GM21423 (cell line): ENCODE results near the gene PVR.
"Not testable (repeated sequence)": the region's sequence is repeated elsewhere in the genome, so short reads cannot be mapped to it uniquely, and the experiment has no call there.

Source experiments
- ATAC-seq: cut with Tn5 transposase; IDR thresholded peaks from one replicate; pipeline ENCODE4 v1.9.1; 2021; ENCODE audit warnings: mild to moderate bottlenecking, moderate library complexity; ENCODE audit not compliant: unreplicated experiment

PVR gene

DNA sequence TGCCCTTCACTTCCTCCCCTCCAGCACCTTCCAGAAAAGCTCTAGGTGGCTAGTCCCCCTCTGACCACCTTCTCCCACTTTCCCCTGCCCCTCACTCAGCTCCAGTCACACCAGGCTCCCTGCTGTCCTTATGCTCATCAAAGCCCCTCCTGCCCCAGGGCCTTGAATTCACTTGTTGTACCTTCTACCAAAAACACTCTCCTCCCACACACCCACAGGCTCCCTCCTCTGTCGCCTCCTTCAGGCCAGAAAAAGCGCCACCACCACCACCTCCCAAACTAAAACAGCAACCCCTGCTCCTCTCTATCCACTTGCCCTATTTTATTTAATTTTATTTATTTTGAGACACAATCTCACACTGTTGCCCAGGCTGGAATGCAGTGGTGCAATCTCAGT, 50.5 kb downstream of the PVR start:
- ATAC-seq, result no peak

DNA sequence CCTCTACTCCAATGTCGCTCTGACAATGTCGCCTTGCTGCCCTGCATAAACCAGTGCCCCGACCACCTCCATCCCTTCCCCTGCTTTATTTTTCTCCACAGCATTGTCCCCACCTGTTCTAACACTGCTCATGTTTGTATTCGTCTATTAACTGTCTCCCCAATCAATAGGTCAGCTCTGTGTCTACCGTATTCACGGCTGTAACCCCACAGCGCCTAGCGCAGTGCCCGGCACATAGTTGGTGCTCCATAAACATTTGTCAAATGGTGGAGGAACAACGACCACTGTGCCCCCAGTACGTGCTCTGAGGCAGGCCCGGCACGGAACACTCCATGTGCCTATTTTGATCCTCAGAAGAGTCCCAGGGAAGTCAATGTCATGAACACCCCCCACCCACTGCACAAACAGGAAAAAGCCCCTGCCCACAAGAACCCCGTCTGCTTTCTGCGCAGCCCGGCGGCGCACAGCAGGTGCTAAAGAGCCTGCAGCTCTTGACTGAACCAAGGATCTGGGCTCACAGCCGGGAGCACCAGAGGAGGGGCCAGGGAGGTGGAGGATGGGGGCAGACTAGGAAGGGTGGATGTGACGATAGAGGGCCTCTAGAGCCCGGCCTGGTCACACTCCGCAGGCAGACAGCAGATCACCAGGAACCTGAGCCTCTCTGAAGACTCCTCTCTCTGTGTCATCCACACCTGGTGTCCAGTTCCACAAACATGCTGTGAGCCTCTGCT, 53.4 kb downstream of the PVR start:
- no peak for ATAC-seq

DNA sequence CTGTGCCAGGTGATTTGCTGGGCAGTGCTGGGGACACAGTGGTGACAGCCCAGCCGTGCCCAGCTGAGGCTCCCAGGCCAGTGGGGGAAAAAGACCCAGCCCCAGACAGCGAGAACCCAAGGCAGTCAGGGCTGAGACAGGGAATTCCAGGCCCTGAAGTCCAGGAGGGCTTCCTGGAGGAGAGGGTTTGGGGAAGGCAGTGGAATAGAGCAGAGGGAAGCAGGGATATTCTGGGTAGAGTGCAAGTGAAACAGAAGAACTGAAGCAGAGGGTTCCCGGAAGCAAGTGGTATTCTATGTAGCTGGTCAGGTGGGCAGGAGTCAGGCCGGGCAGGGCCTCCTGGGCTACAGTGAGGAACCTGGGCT, 53.9 kb downstream of the PVR start:
- ATAC-seq, result no peak

DNA sequence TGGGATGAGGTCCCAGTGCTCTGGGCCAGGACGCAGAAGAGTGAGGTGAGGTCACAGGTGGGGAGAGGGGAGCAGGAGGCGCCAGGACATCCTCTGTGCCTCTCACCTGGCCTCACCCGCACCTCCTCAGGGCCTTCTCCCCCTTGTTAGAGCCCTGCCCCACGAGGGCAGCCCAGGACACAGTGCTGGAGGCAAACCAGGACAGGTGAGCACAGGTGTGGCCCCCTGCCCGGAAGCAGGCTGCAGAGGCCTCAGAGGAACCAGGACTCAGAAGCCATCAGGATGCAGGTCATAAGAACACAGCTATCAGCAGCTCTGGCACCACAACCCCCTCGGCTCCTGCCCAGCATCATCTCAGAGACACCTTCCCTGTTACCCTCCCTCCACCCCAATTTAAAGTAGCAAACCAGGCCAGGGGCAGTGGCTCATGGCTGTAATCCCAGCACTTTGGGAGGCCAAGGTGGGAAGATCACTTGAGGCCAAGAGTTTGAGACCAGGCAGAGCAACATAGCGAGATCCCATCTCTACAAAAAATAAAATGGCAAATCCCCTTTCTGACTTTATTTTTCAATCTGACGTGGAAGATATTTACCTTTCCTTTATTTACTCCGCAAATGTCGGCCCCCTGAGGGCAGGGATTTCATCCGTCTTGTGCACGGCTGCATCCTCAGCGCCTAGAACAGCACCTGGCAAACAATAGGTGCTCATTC, 54.9 kb downstream of the PVR start, which contains the start of gene CEACAM16:
Gene CEACAM16, plus strand, starts transcription at position 660 of the 710 bp plus-strand sequence. CDS start 2,306 bp downstream, outside the sequence.
- ATAC-seq, result no peak

DNA sequence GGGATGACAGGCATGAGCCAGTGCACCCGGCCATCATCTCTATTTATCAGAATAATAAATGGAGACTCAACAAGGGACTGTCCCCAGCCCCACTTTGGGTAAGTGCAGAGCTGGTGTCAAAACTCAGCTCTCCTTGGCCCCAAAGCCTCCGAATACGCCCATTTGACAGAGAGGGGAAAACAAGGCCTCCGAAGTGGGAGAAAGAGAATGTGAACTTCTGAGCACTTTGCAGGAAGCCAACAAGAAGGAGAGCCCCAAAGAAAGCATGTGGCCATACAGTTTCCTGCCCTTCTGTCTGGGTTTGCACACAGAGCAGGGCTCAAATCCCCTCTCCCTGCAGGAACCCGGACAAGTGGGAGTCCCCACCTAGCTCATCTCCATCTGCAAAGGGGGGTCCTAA, 56.8 kb downstream of the PVR start:
- ATAC-seq, result no peak

DNA sequence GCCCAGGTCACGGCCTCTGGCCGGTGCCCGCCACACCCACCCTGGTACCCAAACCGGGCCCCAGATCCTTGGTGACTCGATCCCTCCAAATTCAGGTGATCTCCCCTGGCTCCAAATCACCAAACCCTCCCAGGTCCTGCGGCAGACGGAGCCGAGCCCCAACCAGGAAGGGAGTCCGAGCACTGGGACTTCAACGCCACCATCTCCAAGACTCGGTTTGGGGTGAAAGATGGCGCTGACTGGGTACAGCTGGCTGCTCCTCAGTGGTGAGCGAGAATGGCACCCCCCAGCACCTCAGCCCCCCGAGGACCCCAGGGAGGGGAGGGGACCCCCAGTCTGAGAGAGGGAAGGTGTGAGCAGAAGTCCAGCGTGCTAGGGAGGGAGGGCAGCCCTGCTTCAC, 57.5 kb downstream of the PVR start:
- ATAC-seq, result no peak

DNA sequence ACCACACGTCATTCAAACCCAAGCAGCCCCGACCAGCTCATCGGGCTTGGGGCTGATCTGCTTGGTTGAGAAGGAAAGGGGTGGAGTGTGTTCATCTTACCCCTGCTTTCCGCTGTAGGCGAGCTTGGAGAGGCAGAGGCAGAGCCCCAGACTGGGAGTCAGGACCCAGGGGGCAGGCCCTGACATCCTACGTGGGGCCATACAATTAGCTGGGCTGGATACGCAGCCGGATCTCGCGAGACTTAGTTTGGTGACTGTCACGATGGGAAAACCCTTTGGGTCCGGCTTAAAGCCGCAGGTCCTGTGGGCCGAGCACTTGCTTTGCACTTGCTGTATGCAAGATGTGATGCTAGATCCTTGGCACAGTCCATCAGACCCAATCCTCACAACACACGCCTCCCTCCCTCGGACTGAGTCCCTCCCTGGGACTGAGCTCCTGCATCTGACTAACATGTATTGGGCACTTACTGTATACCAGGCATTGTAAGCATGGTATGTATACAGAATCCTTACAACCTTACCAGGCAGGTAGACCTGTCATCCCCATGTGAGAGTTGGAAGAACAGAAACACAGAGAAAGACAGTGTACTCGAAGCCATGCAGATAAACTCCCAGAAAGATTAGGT, 59.0 kb downstream of the PVR start:
- no peak for ATAC-seq

DNA sequence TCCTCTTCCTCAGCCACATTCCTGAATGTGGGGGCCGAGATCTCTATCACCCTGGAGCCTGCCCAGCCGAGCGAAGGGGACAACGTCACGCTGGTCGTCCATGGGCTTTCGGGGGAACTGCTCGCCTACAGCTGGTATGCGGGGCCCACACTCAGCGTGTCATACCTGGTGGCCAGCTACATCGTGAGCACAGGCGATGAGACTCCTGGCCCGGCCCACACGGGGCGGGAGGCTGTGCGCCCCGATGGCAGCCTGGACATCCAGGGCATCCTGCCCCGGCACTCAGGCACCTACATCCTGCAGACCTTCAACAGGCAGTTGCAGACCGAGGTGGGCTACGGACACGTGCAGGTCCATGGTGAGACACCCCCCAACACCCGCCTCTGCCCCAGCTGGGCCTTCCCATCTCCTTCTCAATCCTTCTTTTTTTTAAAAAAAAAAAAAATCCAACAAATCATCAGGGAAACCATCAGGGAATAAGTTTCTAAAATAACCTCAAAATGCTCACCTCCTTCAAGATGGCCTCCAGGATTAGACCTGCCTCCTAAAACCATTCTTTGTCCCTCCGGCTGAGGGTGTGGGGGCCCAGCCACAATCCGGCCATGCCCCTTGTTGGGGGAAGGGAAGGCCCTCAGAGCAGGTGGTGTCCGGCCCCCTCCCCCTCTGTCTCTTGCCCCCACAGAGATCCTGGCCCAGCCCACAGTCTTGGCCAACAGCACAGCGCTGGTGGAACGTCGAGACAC, 59.8 kb downstream of the PVR start:
- no peak for ATAC-seq

DNA sequence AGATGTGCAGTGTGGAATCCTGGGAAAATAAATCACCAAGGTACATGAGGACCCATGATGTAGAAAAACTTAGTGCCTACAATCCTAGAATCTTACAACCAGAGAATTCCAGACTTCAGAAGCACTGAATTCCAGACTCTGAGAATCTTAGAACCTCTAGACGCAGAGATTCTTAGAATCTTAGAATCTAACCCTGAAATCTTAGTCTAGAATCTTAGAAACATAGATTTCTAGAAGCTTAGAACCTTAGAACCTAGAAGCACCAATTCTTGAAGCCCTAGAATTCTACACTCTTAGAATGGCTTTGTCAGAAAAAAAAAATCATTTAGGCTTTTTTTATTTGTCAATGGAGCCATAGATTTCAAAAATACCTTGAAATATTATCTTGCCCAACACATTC, 61.3 kb downstream of the PVR start:
- no peak for ATAC-seq

DNA sequence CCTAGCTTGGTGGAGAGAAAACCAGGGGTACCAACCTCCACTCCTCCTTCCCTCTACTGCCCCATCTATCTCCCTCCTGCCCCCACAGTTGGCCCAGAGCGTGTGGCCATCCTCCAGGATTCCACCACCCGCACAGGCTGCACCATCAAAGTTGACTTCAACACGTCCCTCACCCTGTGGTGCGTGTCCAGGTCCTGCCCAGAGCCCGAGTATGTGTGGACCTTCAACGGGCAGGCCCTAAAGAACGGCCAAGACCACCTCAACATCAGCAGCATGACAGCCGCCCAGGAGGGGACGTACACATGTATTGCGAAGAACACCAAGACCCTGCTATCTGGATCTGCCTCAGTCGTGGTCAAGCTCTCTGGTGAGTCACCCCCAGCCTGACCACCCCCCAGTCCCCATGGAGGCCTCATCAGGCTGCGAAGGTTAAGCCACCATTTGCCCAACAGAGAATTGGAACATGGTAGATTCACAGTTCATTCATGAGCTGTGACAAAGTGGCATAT, 61.8 kb downstream of the PVR start:
- no peak for ATAC-seq

DNA sequence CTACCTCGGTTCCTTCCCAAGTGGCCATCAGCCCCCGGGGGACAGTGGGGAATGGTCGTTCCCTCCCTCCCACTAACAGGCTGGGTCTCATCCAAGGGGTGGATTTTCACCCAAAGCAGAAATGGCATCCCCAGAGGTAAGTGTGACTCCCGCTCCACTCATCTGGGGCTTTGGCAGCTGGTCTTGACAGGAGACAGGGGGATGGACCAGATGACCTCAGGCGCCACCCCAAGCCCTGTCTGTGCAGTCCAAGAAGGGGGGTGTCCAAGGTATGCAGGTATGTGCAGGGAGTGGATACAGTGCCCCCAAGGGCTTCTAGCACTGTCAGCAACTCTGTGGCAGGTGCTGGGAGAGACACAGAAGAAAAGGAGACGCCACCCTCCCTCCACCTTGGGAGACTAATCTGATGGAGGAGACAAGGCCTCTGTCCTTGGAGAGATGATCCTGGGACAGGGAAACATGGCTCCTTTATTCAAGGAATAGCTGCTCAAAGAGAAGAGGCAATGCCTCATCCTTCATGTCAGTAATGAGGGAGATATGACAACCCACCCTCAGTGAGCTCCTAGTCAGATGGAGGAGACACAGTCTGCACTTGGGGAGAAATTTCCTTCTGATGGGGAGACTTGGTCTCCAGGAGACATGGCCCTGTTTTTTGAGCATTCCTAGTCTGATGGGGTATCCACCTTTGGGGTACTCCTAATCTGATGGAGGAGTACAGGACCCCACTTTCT, 63.0 kb downstream of the PVR start:
- no peak for ATAC-seq

DNA sequence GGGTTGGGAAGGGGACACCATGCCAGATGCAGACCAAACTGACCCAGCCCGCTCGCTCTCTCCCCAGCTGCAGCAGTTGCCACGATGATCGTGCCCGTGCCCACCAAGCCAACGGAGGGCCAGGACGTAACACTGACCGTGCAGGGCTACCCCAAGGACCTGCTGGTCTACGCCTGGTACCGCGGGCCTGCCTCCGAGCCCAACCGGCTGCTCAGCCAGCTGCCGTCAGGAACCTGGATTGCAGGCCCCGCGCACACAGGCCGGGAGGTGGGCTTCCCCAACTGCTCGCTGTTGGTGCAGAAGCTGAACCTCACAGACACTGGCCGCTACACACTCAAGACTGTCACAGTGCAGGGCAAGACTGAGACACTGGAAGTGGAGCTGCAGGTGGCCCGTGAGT, 64.1 kb downstream of the PVR start:
- no peak for ATAC-seq

DNA sequence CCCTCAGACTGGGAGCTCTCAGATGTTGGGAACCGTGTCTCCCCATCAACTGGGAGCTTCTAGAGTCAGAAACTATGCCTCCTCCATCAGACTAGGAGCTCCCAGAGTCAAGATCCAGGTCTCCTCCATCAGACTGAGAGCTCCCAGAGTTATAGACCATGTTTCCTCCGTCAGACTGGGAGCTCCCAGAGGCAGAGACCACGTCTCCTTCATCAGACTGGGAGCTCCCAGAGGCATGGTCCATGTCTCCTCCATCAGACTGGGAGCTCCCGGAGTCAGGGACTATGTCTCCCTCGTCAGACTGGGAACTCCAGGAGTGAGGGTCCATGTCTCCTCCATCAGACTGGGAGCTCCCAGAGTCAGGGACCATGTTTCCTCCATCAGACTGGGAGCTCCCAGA, 65.2 kb downstream of the PVR start:
- no peak for ATAC-seq

DNA sequence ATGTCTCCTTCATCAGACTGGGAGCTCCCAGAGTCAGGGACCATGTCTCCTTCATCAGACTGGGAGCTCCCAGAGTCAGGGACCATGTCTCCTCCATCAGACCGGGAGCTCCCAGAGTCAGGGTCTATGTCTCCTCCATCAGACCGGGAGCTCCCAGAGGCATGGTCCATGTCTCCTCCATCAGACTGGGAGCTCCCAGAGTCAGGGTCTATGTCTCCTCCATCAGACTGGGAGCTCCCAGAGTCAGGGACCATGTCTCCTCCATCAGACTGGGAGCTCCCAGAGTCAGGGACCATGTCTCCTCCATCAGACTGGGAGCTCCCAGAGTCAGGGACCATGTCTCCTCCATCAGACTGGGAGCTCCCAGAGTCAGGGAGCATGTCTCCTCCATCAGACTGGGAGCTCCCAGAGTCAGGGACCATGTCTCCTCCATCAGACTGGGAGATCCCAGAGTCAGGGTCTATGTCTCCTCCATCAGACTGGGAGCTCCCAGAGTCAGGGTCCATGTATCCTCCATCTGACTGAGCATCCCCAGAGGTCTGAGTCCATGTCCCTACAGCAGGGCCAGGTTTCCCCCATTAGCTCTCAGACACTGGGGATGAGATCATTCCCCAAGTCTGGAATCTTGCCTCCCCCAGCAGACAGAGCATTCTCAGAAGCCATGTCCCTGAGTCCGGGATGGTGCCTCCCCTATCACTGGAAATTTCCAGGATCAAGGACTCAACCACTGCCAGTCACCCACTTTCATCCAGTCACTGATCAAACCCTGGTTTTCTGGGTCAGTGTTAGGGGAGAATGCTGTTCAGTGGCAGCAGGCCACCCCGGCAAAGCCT, 65.9 kb downstream of the PVR start:
- not testable (repeated sequence) for ATAC-seq

DNA sequence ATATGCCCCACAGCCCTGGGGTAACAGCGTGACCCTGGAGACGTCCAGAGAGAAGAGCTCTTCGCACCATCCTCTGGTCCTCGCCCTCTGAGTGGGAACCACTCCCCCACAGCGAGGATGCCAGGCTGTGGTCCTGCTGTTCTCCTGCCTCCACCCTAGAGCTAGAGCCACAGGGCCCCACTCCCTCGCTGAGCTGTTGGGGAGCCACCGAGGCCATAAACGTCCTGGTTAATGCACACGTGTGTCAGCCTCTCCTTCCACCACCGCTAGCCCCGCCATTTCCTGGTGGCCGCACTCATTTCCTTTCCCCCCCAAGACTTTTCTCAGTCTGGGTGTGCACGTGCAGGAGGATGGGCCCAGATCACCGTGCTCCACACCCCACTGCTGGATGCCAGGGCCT, 66.8 kb downstream of the PVR start:
- no peak for ATAC-seq

DNA sequence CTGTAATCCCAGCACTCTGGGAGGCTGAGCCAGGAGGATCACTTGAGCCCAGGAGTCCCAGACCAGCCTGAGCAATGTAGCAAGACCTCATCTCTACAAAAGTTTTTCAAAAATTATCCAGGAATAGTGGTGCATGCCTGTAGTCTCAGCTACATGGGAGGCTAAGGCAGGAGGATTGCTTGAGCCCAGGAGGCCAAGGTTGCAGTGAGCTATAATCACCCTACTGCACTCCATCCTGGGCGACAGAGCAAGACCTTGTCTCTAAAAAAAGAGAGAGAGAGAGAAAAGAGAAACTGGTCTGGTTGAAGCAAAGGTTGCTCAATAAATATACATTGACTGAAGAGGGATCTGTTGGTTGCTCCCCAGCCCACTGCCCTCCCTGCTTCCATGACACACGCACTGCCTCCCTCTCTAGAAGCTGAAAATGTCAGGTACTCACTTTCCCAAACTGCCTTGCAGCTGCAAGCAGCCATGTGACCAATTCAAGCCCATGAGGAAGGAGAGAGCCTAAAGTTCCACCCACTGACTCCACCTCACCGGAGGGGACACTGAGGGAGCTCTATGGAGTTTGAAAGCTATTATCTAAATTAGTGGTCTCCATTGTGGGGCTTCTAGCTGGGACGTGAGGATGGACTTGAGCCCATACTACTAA, 69.3 kb downstream of the PVR start:
- no peak for ATAC-seq
